Endothelial cell of hepatic sinusoid (primary cell): ENCODE data around the gene DAPK3.
"Not testable (repeated sequence)": the region's sequence is repeated elsewhere in the genome, so short reads cannot be mapped to it uniquely, and the experiment has no call there.

Experiments used
- in situ Hi-C: cut with HindIII; loops from 2 replicates; pipeline ENCODE4 v1.10.0; 2017; ENCODE audit warnings: low sequenced_read_pairs

The DAPK3 gene

GRCh38 chr19:3958836-3959765 is 11.8 kb downstream of the DAPK3 start:
- in situ Hi-C loops: no loop called here

GRCh38 chr19:3955688-3956087 is 15.2 kb downstream of the DAPK3 start:
- in situ Hi-C loops: no loop called here

GRCh38 chr19:3955276-3955675 is 15.6 kb downstream of the DAPK3 start:
- in situ Hi-C loops: not testable (repeated sequence)

- in situ Hi-C loops: no loop called here
Measured at GRCh38 chr19:3954107-3954506, 16.8 kb downstream of the DAPK3 start.

DNA sequence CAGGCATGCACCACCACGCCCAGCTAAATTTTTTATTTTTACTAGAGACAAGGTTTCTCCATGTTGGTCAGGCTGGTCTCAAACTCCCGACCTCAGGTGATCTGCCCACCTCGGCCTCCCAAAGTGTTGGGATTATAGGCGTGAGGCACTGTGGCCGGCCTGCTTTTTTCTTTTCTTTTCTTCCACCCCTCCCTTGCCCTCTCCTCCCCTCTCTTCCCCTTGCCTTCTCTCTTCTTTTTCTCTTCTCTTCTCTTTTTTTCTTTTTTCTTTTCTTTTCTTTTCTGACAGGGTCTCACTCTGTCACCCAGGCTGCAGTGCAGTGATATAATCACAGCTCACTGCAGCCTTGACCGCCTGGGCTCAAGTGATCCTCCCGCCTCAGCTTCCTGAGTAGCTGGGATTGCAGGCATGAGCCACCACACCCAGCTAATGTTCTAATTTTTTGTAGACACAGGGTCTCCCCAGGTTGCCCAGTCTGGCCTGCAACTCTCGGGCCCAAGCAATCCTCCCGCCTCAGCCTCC is 18.1 kb downstream of the DAPK3 start:
- in situ Hi-C loops: not testable (repeated sequence)

DNA sequence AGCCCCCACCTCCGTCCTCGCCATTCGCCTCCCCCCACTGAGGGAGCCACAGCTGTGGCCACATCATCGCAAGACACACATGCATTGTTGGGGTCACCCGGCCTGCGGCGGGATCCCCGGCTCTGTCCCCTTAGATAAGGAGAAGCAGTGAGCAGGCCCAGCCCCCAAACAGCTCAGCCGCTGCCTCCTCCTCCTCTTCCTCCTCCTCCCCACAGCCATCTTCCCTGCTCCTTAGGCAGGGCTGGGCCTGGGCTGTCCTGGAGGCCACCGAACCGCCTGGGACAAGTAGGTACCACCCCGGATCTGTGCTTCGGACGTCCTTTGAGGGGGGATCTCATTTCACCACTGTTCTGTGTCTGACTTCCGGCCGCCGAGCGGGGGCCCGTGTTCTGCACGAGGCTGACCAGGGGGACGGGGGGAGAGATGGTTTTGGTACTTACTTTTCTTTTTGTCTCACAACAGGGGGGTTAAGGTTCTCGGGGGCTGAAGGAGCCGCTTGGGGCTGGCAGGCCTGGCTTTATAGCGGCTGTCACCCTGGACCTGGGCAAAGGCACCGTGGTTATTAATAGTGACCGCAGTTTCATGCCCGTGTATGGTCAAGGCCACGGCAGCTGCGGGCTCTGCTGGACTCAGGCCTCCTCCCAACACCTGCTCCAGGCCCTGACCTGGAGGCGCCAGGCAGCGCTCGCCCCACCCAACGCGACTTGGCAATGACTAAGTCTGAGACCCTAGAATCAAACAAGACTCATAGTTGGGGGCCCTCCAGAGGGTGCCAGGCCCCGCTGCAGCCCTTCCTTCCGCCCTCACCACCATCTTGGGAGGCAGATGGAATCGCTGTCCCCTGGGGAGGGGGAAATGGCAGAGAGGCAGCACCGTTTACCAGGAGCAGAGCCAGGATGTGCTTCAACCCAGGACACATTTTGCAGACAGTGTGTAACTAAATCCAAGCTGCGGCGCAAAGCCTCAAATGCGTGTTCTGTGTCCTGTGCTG is 19.7 kb downstream of the DAPK3 start:
- in situ Hi-C loops: no loop called here

- in situ Hi-C loops: no loop called here
Measured at GRCh38 chr19:3949997-3950859, 20.7 kb downstream of the DAPK3 start.

- in situ Hi-C loops: no loop called here
Measured at GRCh38 chr19:3949294-3949693, 21.6 kb downstream of the DAPK3 start.

DNA sequence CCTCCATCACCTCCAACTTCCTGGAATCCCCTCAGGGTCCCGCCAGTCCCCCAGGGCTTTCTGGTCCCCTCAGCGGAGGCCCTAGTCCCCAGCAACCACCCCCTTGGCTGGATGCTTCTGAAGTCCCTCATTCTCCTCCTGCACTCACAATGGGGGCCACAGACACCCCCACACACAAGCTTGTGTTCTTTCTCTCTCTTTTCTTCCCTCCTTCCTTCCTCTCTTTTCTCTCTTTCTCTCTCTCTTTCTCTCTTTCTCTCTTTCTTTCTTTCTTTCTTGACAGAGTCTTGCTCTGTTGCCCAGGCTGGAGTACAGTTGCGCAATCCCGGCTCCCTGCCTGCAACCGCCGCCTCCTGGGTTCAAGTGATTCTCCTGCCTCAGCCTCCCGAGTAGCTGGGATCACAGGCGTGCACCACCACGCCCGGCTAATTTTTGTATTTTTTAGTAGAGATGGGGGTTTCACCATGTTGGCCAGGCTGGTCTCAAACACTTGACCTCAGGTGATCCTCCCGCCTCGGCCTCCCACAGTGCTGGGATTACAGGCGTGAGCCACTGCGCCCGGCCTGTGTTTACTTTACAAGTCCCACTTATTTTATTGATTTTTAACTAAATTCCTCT is 23.5 kb downstream of the DAPK3 start:
- in situ Hi-C loops: not testable (repeated sequence)

DNA sequence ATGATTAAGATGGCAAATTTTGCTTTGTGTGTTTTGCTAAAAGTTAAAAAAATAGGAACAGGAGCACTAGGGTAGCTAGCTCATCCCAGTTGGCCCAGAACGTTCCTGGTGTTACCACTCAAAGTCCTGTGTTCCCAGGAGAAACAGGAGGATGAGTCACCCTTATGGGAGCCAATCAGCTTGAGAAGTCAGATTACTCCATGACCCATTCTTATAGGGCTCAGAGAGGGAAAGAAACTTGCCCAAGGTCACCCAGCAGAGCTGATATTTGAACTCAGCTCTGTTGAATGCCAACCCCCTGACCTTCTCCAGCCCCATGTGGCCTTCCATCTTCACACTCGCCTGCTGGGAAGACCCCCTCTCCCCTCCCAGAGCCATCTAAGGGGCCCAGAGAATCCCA is 25.1 kb downstream of the DAPK3 start:
- in situ Hi-C loops: no loop called here

GRCh38 chr19:3944018-3944721 is 26.7 kb downstream of the DAPK3 start:
- in situ Hi-C loops: no loop called here

DNA sequence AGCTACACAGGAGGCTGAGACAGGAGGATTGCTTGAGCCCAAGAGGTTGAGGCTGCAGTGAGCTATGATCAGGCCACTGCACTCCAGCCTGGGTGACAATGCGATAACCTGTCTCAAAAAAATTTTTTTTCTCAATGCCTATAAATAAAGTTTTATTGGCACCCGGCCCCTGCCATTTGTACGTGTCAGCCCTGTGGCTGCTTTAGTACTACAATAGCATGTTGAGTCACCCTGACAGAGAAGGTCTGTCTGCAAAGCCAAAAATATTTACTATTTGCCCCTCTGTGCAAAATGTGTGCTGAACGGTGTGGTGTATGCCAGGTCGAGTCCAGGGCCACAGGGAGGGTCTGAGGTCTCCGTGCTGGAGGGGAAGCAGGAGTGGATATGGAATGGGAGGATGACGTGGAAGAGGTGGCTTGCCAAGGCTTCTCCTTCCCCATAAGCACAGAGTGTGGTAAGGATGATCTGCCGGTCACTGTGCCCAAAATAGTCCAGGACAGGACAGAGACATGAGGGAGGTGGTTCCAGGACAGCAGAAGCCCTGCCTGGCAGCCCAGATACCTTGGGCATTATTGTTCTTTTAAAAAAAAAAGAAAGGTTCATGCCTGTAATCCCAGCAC is 28.0 kb downstream of the DAPK3 start:
- in situ Hi-C loops: no loop called here

- in situ Hi-C loops: not testable (repeated sequence)
Measured at GRCh38 chr19:3938300-3938950, 32.5 kb downstream of the DAPK3 start.

- in situ Hi-C loops: no loop called here
Measured at GRCh38 chr19:3936506-3937442, 34.1 kb downstream of the DAPK3 start.

GRCh38 chr19:3932931-3933810 is 37.7 kb downstream of the DAPK3 start, which contains the start of gene NMRK2:
NMRK2 (plus strand) TSS chr19:3933069; CDS start chr19:3933672, 603 bp downstream.
- in situ Hi-C loops: no loop called here

DNA sequence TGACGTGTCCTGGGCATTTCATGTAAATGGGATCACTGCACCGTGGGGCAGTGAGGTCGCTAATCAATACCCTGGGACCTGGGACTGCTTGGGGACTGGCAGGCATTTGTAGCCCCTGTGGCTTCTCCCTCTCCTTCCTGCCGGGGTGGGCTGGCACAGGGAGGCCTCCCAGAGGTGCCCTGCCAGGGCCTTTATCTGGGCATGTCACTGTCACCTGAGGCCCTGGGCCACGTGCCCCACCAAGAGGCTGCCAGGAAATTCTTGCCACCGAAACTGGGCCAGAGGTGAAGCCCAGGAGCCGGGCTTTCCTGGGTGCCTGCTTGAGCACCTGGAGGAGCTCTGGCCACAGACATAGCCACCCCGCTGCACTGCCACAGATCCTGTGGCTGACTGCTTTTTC is 39.9 kb downstream of the DAPK3 start:
- in situ Hi-C loops: no loop called here
